HG03025 (cell line): ENCODE data around the gene FREM2.

Experiments used
- ATAC-seq: cut with Tn5 transposase; IDR thresholded peaks from one replicate; pipeline ENCODE4 v1.9.1; 2021; ENCODE audit warnings: mild to moderate bottlenecking, moderate library complexity; ENCODE audit not compliant: unreplicated experiment, low FRiP score

FREM2 gene, protein sequence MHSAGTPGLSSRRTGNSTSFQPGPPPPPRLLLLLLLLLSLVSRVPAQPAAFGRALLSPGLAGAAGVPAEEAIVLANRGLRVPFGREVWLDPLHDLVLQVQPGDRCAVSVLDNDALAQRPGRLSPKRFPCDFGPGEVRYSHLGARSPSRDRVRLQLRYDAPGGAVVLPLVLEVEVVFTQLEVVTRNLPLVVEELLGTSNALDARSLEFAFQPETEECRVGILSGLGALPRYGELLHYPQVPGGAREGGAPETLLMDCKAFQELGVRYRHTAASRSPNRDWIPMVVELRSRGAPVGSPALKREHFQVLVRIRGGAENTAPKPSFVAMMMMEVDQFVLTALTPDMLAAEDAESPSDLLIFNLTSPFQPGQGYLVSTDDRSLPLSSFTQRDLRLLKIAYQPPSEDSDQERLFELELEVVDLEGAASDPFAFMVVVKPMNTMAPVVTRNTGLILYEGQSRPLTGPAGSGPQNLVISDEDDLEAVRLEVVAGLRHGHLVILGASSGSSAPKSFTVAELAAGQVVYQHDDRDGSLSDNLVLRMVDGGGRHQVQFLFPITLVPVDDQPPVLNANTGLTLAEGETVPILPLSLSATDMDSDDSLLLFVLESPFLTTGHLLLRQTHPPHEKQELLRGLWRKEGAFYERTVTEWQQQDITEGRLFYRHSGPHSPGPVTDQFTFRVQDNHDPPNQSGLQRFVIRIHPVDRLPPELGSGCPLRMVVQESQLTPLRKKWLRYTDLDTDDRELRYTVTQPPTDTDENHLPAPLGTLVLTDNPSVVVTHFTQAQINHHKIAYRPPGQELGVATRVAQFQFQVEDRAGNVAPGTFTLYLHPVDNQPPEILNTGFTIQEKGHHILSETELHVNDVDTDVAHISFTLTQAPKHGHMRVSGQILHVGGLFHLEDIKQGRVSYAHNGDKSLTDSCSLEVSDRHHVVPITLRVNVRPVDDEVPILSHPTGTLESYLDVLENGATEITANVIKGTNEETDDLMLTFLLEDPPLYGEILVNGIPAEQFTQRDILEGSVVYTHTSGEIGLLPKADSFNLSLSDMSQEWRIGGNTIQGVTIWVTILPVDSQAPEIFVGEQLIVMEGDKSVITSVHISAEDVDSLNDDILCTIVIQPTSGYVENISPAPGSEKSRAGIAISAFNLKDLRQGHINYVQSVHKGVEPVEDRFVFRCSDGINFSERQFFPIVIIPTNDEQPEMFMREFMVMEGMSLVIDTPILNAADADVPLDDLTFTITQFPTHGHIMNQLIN (N-terminal part only)

DNA sequence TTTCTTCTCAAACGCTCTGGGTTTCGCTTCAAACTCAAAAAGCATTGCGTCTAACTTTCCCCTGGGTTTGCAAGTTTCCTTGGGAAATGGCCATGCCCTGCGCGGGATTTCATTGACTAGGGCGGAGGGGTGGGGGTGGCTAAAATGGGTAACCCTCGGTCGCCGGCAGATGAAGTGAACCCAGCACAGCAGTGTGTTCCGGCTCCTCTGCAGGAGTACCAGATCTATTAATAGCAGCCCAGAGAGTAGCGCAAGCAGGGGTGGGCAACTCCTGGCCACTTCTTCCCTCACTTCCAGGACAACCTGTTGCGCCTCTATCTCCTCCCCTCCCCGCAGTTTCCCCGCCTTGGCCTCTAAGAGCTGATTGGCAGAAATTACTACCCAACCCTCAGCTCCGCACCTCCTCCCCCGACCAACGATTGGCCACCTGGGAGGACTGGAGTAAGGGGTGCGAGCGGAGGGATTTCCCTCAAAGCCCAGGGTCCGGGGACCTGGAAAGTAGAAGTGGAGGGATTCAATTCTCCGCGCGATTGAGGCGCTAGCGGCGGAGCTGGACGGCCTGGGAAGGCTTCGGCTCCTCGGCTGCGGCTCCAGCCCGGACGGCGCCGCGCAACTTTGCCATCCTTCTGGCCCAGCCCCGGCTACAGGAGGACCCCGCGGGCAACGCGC lies at the start of gene FREM2:
Gene FREM2 (plus strand): TSS at position 501 of the 669 bp plus-strand sequence. CDS start 268 bp downstream, outside the sequence.
- no peak for ATAC-seq

DNA sequence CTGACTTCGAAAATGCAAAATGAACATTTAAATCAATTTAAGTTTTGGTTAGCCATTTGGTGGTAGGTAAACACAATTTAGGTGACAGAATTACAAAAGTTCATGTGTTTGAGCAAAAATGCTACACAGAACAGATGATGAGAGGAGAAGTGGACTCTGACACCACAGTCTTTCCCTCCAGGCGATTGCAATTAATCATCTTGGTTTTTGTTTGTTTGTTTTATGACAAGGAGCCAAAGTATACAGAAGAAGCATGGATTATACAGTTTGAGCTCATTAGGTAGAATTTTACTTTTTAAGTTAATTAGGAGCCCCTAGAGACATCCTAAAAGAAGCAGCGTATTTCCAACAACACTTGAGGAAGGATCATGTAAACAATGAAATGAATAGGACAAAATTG lies 49.3 kb upstream of the FREM2 start:
- no peak for ATAC-seq

DNA sequence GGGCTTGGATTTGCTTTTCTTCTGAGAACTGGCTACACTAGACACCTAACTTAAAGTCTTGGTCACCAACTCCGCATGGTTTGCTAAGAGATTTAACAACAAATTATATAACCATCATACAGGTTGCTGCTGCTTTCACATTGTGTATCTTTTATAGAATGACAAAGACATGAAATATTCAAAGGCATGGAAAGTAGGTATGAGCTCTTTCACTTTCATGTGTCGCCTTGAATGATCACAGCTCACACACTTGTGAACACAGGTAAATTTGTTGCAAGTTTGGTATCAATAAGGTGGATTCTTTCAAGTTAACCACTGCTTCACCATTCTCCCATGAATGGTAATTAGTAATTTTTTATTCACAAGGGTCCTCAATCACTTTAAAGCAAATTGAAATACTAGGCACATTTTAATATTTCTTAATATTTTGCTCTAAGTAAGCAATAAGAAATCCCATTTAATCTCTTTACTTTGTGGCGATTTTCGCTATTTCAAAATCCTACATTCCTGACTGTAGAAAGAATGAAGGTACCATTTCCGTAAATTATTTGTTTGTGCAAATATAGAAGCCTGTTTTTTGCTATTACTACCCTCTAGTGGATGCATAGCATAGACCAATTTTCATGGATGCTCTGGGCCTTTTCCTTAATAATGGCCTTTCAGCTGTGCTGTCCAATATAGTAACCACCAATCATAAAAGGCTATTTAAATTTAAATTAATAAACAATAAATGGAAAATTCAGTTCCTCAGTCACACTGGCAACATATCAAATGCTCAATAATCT lies 45.5 kb upstream of the FREM2 start:
- ATAC-seq: no peak

DNA sequence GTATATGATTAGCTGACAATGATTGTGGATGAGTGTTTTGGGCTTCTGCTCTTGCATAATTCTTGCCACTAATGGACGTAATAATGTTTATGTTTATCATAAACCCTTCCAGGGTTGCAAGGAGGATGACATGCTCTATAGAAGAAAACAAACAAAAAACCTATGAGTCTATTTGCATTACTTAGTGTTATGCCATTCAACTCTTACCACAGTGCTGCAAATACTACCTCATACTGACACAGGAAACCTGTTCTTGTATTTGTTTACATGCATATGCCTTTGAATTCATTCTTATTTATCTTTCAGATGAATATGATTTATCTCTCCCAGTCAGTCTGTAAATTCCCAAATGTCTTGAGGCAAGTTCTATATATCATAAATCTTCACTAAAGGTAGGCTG lies 39.6 kb upstream of the FREM2 start:
- ATAC-seq: no peak

DNA sequence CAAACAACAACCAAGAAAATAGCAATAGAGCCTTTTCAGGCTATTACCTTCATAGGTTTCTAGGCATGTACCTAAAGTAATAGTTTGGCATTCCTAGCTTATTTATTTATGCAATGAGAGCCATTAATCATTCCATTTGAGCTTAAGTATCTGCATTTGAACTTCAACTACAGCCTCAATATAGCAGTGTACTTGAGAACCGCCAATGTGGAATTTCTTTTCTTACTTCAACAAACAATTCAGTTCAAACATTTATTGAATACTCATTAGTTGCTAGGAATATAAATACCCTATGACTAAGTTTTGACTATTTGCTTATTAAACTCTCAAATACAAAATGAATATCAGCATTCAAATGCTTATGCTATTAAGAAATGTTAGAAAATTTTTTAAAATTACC lies 38.0 kb upstream of the FREM2 start:
- ATAC-seq: no peak

DNA sequence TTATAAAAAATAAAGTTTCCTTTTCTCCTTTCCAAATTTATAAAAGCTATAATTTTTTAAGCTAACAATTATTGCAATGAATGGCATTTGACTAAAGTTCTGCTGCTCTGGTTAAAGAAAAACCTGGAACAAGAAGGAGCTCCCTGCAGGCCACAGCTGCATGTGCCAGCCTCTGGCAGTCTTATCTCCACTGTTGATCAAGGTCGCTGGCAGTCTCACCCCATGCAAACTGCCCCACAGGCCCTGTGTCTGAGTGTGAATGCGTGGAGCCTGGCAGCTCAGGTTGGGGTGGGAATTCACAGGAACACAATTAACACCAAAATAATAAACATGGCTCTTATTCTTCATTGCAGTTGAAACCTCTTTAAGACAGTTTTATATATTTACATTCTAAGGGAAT lies 30.2 kb upstream of the FREM2 start:
- no peak for ATAC-seq

DNA sequence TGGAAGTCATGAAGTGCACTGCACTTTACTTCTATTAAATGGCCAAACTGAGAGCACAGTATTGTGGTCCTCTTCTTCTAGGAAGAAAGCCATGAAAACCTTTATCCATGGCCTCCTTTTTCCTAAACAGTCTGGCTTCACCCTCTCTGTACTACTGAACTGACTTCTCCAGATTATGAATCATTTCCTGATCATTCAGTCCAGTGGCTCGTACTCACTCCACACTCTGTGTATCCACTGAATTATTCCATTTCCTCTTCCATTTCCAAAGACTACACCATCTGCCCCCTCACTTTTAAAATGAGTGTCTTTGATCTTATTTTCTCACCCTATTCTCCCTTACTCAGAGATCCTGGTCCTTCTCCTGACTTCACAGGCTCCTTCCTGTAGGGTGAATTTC lies 29.7 kb upstream of the FREM2 start:
- ATAC-seq: no peak

DNA sequence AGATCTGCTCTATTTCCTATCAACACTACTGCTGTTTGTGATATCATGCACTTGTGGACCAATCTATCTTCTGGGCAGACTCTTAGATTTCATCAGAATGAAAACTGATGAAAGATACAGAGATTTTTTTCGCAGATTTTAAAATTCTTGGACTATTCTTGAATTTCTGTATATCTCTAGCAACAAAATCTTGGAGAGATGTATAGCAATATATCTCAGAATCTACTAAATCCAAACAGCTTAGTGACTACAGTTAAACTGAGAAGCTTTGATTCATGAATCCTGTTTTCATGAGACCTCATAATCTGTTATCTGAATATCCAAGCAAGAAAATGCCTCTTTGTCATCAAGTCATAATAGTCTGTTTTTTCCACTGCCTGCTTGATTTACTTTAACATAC lies 28.0 kb upstream of the FREM2 start:
- no peak for ATAC-seq

DNA sequence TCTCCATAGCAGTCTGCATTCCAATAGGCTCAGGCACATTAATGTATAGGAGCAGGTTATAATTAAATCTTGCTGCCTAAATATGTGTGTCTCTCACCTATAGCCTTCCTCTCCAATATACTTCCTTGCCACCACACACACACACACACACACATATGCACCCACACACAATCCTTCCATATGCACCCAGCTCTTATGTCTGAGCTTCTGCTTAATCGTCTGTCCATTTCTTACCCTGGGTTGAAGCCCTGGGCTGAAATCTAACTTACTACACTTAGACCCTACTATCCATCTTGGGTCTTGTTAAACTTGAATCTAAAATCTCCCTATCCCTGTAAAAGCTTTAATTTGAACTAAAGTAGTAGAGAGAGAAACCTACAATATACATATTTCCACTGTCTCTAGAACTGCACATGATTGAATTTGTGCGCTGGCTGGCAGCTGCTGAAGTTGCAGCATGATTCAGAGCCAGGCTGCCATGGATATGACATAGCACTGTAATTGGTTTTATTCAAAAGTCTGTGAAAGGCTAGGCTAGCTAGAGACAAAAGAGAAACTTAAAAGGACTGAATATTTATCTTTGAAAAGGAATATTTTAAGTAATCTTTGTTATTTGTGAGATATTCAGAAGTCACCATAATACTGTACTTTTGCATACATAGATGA lies 25.7 kb upstream of the FREM2 start:
- ATAC-seq: no peak

DNA sequence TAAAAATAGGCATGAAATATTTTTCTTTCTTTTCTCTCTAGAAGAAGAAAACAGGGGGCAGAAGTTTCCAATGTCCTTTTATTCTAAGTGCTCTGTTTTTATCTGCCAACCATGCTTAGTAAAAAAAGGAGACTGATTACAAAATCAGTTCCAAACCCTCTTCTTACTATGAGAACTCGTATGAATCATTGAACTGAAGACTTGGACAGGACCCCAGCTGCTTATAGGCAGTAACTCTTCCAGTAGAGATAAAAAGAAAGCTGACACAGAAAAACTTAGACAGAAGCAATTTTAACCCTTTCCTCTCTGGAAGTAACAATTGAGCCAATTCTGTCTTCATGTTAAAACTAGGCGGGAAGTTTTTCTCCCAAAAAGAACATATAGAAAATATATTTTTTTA lies 24.5 kb upstream of the FREM2 start:
- ATAC-seq: no peak

DNA sequence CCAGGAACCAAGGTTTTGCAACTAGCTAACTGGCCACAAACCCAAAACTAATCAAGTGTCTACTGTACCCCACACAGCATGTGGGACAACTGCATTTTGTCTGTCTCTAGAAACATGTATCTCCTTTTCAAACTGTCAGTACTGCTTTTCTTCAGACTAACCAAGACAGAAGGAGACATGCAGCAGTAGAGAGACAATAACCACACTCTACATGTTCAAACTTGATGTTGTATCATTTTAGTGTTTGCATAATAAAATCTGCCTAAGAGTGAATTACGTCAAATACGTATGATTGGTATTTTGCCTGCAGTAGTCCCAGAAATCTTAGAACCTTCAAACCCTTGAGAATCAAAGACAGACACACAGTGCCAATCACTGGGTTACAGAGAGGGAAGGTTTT lies 22.0 kb upstream of the FREM2 start:
- ATAC-seq: no peak

DNA sequence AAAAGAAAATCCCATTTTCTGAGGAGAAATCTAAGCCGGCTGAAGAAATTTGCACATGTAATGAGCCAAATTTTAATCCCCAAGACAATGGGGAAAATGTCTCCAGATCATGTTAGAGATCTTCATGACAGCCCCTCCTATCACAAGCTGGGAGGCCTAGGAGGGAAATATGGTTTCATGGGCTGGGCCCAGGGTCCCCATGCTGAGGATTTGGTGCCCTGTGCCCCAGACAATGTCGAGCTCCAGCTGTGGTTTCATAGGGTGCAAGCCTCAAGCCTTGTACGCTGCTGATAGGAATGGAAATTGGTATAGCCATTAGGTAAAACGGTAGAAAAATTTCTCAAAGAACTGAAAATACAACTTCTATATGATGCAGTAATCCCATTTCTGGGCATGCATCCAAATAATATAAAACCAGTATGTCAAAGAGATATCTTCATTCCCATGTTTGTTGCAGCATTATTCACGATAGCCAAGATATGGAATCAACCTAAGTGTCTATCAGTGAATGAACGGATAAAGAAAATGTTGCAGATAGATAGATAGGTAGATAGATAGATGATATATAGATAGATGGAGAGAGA lies 19.3 kb upstream of the FREM2 start:
- ATAC-seq: no peak

DNA sequence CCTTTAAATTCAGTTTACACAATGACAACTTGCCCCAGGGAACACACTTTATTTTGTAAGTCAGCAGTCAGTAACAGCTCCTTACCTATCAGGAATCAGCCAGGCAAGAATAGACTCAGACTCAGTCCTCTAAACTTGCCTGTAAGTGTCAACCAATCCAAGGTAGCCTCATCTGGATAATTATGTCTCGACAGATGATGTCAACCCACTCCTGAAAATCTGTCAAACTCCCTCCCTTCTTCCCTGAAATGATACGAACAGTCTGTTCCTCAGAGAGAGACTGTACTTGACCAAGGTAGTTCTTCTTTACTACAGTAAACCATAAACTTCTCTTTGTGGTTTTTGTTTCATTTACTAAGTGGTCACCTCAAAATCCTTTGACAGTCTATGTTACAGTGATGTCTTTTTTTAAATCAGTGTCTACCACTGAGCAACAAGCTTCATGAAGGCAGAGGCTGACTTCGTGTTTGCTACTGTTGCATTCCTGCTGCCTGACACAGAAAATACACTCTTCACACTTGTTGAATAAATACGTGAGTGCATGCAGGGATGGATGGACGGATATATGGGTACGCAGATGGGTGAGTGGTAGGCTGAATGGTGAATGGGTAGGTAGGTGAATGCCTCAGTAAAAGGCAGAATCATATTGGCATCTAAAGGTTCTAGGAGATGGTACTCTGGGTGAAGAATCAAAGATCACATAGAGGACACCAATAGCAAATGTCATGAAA lies 17.5 kb upstream of the FREM2 start:
- no peak for ATAC-seq

DNA sequence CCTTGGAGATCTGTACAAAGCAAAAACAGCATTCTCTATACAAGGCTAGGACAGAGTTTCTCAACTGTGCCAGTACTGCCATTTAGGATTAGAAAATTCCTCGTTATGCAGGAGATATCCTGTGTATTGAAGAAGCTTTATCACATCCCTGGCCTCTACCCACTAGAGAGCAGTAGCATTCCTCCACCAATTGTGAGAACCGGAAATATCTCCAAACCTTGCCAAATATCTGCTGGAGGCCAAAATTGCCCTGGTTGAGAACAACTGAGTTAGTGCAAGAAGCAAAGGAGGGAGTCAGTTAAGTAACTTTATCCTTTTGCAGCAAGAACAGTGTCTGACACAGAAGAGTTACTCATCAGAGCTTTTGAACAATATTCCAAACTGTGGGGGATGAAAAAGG lies 16.2 kb upstream of the FREM2 start:
- no peak for ATAC-seq

DNA sequence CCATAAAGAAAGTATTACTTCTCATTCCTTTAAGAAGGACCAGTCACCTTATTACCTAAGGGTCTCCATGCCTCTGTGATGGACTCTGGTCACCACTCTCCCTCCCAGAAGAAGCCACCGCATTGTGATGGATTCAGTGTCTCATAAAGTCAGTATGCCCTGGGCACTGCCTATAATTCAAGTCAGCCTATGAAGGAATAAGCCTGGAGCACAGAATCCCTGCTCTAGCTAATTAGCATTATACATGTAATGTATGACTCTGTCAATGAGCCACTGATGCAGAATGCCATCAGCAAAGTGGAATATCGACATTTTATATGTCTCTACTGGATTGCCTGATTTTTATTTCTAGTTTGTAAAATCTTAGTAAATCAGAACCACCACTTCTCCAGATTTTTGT lies 14.9 kb upstream of the FREM2 start:
- no peak for ATAC-seq

DNA sequence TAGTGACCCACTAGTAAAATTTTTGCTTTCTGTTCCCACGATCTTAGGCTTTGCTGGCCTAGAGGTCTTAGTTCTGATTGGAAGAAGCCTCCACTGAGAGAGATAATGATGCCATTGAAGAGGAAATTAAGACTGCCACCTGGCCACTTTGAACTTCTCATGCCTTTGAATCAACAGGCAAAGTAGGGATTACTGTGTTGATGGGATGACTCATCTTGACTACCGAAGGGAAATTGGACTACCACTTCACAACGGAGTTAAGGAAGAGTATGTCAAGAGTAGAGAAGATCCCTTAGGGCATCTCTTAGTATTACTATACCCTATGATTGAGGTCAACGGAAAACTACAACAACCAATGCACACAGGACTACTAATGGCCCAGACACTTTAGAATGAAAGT lies 12.7 kb upstream of the FREM2 start:
- ATAC-seq: no peak

DNA sequence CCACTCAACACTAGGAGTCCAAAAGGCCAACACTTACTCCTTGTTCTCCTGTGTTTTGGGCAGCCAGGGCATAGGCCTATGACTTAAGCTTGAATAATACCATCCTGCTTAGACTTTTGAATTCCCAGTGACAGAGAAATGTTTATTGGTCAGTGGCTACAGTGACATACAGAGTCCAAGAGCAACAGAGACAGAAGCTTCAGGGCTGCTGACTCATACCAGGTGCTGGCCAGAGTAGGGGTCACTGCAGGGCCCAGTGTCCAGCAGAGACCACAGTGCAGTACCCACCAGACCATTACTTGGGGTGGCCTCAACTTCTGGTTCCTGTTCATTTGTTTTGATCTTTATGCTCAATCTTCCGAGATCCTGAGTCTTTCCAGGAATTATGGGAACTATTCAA lies 6.0 kb upstream of the FREM2 start:
- ATAC-seq: no peak

DNA sequence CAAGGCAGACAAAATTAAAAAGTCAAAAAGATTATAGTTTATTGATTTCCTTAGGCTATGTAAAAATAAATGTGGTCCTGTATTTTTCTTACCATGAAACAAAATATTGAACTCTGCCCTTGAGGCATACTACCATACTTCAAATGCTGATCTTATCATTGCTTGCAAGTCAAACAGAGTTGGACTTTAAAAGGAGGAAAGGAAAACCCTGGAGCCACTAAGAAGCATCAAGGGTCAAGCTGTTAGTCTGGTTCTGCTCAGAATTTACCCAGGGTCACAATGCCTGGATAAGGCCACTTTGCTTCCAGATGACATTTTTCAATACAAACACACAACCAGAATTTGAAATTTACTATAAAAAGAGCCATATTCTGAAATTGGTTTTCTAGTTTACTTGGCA lies 2.2 kb upstream of the FREM2 start:
- ATAC-seq: no peak
